Umbilical cord (tissue), 2 donors: Measurements from ENCODE around the gene MACROD2. TPM values are rescaled to one million over a fixed set of nuclear protein-coding genes. Genes with fewer than 3 reads are reported as not detected.

ENCODE experiments used
- DNase-seq: peaks from one replicate; pipeline ENCODE4 v3.0.0-alpha.2; 2015; ENCODE audit warnings: low spot score
- total RNA-seq: library from RNA; depleted of rRNA; stranded (reverse); fragments of >200 nt; gene quantifications from one replicate; pipeline ENCODE4 v1.2.3, GENCODE V29; 2014; ENCODE audit warnings: low replicate concordance; ENCODE audit not compliant: insufficient read depth

Gene MACROD2
- total RNA-seq, 1 donor from 2014 or later: 69.6 TPM

DNA sequence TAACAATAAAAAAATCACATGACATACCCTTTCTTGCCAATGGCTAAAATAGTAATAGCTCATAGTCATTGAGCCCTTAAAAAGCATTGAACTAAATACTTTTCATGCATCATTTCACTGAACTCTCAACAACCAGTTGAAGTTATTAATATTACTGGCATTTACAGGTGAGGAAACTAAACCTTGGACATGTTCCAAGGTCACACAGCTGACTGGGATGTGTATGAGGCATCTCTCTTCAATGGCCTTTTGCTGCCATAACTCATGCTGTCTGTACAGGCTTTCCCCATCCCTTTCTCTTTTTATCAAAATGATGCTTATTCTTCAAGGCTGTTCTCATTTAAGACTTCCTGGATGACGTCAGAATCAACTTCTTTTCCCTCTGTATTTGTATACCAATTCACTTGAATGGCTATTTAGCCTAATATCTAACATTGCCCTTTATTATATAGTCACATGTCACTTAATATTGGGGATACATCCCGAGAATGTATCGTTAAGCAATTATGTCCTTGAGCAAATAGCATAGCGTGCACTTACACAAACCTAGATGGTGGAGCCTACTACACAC, 2101.5 kb downstream of the MACROD2 start:
- no peak for DNase-seq

DNA sequence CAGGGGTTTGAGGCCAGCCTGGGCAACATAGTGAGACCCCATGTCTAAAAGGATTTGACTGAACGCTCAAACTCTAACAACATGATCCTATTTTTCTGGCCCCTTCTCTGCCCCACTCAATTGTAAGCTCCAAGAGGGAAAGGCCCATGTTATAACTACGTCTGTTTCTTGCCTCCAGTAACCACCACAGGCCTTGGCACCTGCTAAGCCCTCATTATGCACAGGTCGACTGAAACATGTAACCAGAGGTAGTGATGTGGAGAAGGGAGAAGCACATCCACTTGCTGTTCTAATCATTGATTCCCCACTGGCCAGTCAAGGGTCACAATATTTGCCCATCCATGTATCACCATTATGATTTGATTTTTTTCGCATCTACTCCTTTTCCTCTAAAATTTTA, 2102.5 kb downstream of the MACROD2 start:
- no peak for DNase-seq

DNA sequence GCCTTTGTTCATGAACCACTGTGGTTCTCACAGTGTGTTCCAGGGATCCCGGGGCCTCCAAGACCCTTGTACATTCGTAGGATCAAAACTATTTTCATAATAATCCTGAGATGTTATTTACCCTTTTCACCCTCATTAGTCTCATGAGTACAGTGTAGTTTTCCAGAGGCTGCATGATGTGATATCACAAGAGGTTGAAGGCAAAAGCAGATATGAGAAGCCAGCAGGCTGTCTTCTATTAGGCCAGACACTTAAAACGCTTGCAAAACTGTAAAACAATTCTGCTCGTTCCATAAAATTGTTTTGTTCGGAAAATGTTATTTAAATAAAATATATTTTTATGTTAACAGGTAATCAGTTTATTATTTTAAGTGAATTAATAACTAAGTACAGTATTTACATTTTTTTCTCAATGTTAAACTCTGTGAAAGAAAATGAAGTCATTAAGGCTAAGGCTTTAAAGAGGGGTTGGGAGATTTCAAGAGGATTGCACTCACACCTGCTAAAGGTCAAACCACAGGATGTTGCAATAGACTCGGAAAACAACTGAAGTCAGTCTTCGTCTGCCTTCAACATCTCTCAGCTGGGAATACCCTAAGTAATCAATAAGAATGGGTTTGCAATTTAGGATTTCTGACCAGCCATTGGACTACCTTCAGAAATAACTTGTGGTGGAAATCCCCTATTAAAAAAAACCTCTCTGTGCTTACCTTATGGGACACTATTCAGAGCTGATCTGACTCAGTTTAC, 2103.7 kb downstream of the MACROD2 start:
- DNase-seq: no peak

DNA sequence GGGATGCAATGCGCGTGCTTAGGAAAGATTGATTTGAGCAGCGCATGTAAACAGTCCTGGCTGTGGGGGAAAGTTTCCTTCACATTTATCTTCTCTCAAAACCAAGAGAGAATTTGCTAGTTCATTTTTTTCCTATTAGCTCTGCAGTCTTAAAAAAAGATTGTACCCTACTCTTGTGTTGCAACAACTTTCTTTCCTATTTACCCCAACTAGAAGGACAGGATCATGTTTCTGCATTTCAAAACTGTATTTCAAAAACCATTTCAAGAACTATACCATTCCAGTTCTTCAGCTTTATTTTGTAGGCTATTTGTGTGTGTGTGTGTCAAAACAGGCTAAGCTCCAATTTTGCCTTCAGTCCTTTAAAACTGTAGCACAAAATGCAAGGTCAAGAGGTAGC, 2104.8 kb downstream of the MACROD2 start:
- DNase-seq: no peak

DNA sequence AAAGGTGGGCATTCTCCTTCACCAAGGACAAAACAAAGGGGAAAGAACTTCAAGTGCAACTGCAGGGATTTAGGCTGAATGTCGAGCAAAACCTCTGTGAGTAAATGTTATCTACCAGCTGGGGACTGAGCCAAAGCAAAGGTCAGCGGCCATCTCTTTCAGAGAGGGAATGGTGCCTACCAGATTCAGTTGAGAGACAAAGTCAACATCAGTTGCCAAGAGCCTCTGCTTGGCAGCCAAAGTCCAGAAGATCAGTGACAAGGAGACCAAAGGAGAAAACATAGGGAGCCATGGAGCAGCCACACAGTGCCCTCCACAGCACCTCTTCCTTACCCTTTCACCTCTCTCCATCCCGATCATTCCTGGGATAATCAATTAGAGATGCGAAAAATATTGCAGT, 2105.5 kb downstream of the MACROD2 start:
- DNase-seq: no peak

Other genes with a start within 250 kb of the MACROD2 start
- gene ESF1, start 210.6 kb upstream of the MACROD2 start, total RNA-seq: 16.1 TPM
- gene NDUFAF5, start 210.5 kb upstream of the MACROD2 start, total RNA-seq: 23.6 TPM
- gene SEL1L2, start 4.9 kb upstream of the MACROD2 start, total RNA-seq: 13.7 TPM